ENCODE results near the gene SMOC2. TPM values are rescaled to one million over a fixed set of nuclear protein-coding genes. Genes with fewer than 3 reads are reported as not detected.

The SMOC2 gene
- total RNA-seq, 1 experiment from 2014 or later, result 0.42 TPM

- intact Hi-C loops (cut with micrococcal nuclease), result no loop called here
- RAD21 ChIA-PET (ENCODE audit: low non-redundant PET in 1 of 2, low total read pairs in 2 of 2, uncharacterized antibody in 2 of 2, unreplicated experiment in 2 of 2), result no interaction called here
- Histone ChIP-seq H3K9me3 (ENCODE audit: control insufficient read depth in 1 of 2, insufficient read depth in 1 of 2, low read depth in 1 of 2, low read length in 2 of 2) (no peaks in the 10 kb centered on the region), H3K36me3 (ENCODE audit: control insufficient read depth in 1 of 2, insufficient read depth in 2 of 2, low read length in 2 of 2) (no peaks in the 10 kb centered on the region), H3K27me3 (ENCODE audit: insufficient read depth, low read length) (no peaks in the 10 kb centered on the region), H3K27ac (ENCODE audit: low read depth, low read length) (no peak overlapping the region), H3K79me2 (ENCODE audit: insufficient read depth, low read length) (no peaks in the 10 kb centered on the region), H3K4me3 (replicated peaks in 1 of 2; ENCODE audit: low read depth in 1 of 2, low read length in 2 of 2) (no peak overlapping the region), H2AFZ (ENCODE audit: low read depth, low read length, poor library complexity, severe bottlenecking) (no peak overlapping the region), H3K4me2 (ENCODE audit: low read length) (no peak overlapping the region), H3K9me2 (ENCODE audit: insufficient read depth) (no peaks in the 10 kb centered on the region), H3K4me1 (ENCODE audit: control insufficient read depth in 1 of 2, insufficient read depth in 2 of 2, low read length in 2 of 2) (peaks cover 5 to 8% of the 10 kb centered on the region in 2 experiments; a peak in 3 of 4 replicates), H4K20me1 (ENCODE audit: insufficient read depth) (no peaks in the 10 kb centered on the region), H3K9ac (ENCODE audit: low read length) (no peak overlapping the region)
- DNase-seq (ENCODE audit: low read depth, low spot score) (no peak), ATAC-seq (no peak)
- TF ChIP-seq SIN3A (IDR thresholded peaks at IDR 0.05; ENCODE audit: low read depth), result no peak
- TF ChIP-seq JUND (IDR thresholded peaks at IDR 0.05), result no peak
- TF ChIP-seq POLR2AphosphoS5 (IDR thresholded peaks at IDR 0.05; ENCODE audit: low read depth, low read length), result no peak
- TF ChIP-seq SRF (IDR thresholded peaks at IDR 0.05; ENCODE audit: low read depth), result no peak
- no peak for TF ChIP-seq ZNF274 (IDR thresholded peaks at IDR 0.05; ENCODE audit: low read depth, low read length)
- TF ChIP-seq EGR1 (IDR thresholded peaks at IDR 0.05; ENCODE audit: low read depth), result no peak
- CTCF ChIA-PET, result no interaction called here
- POLR2A ChIA-PET, result no interaction called here
- BruUV-seq (replicated peaks), result no TSS peak
These were observed 86.6 kb downstream of the SMOC2 start for GRCh38 chr6:168527451-168528210.

- Histone ChIP-seq H3K79me2 (ENCODE audit: insufficient read depth, low read length) (no peaks in the 10 kb centered on the region), H3K9me2 (ENCODE audit: insufficient read depth) (no peaks in the 10 kb centered on the region), H3K9ac (ENCODE audit: low read length) (no peak overlapping the region), H4K20me1 (ENCODE audit: insufficient read depth) (no peaks in the 10 kb centered on the region), H3K36me3 (ENCODE audit: control insufficient read depth in 1 of 2, insufficient read depth in 2 of 2, low read length in 2 of 2) (no peaks in the 10 kb centered on the region), H3K27me3 (ENCODE audit: insufficient read depth, low read length) (no peaks in the 10 kb centered on the region), H3K27ac (ENCODE audit: low read depth, low read length) (no peak overlapping the region), H3K4me2 (ENCODE audit: low read length) (no peak overlapping the region), H2AFZ (ENCODE audit: low read depth, low read length, poor library complexity, severe bottlenecking) (no peak overlapping the region), H3K4me1 (ENCODE audit: control insufficient read depth in 1 of 2, insufficient read depth in 2 of 2, low read length in 2 of 2) (peaks cover 5 to 8% of the 10 kb centered on the region in 2 experiments; a peak in 3 of 4 replicates), H3K9me3 (ENCODE audit: control insufficient read depth in 1 of 2, insufficient read depth in 1 of 2, low read depth in 1 of 2, low read length in 2 of 2) (no peaks in the 10 kb centered on the region), H3K4me3 (replicated peaks in 1 of 2; ENCODE audit: low read depth in 1 of 2, low read length in 2 of 2) (no peak overlapping the region)
- DNase-seq (ENCODE audit: low read depth, low spot score) (no peak), ATAC-seq (no peak)
- ChIA-PET POLR2A (no interaction called here), RAD21 (ENCODE audit: low non-redundant PET in 1 of 2, low total read pairs in 2 of 2, uncharacterized antibody in 2 of 2, unreplicated experiment in 2 of 2) (no interaction called here), CTCF (no interaction called here)
- BruUV-seq (replicated peaks), result no TSS peak
- TF ChIP-seq POLR2A (IDR thresholded peaks at IDR 0.05; ENCODE audit: borderline replicate concordance, extremely low read depth, insufficient read depth, insufficient read length) (no peak), ZNF274 (IDR thresholded peaks at IDR 0.05; ENCODE audit: low read depth, low read length) (no peak), CTCF (IDR thresholded peaks at IDR 0.05 in 2 of 3, conservative IDR thresholded peaks at IDR 0.05 in 1 of 3; ENCODE audit: borderline replicate concordance in 1 of 3, insufficient read depth in 1 of 3, low read depth in 2 of 3, low read length in 2 of 3) (no peak), SRF (IDR thresholded peaks at IDR 0.05; ENCODE audit: low read depth) (no peak), YY1 (IDR thresholded peaks at IDR 0.05; ENCODE audit: extremely low read depth, insufficient replicate concordance, low read depth, low read length) (no peak), EGR1 (IDR thresholded peaks at IDR 0.05; ENCODE audit: low read depth) (no peak), SP1 (IDR thresholded peaks at IDR 0.05; ENCODE audit: low read depth) (no peak), ATF3 (IDR thresholded peaks at IDR 0.05) (no peak), POLR2AphosphoS5 (IDR thresholded peaks at IDR 0.05; ENCODE audit: low read depth, low read length) (no peak), FOSL1 (IDR thresholded peaks at IDR 0.05; ENCODE audit: low read depth) (no peak), ZFX (IDR thresholded peaks at IDR 0.05) (no peak), RAD21 (IDR thresholded peaks at IDR 0.05; ENCODE audit: low read depth) (no peak), EZH2phosphoT487 (IDR thresholded peaks at IDR 0.05; ENCODE audit: borderline replicate concordance) (no peak), CBX3 (IDR thresholded peaks at IDR 0.05; ENCODE audit: low read depth) (no peak)
- intact Hi-C loops (cut with micrococcal nuclease), result no loop called here
These were observed 87.6 kb downstream of the SMOC2 start for GRCh38 chr6:168528474-168529095.
